Calu3 (cell line): ENCODE measurements around the gene NCAM2. TPM values are rescaled to one million over a fixed set of nuclear protein-coding genes. Genes with fewer than 3 reads are reported as not detected.

ENCODE experiments used
- BruUV-seq: library from RNA; stranded (reverse); fragments of 400-500 nt; replicated peaks from 2 replicates; lab custom pipeline; 2021; lab: Mats Ljungman, UMichigan
- CTCF ChIA-PET: fragments of 300-600 bp; sonication (Branson Sonifier 250); formaldehyde crosslinking; loops from one replicate; lab custom pipeline; 2022; ENCODE audit warnings: antibody characterized with exemption; lab: Charles Lee
- DNase-seq: peaks from one replicate; pipeline ENCODE4 v3.0.0; 2022
- H3K27ac Mint-ChIP-seq: one replicate; pipeline ENCODE4 v1.8.0; 2022; ENCODE audit warnings: mixed read lengths; ENCODE audit not compliant: unreplicated experiment
- H3K27me3 Mint-ChIP-seq: one replicate; pipeline ENCODE4 v1.8.0; 2022; ENCODE audit warnings: mixed read lengths; ENCODE audit not compliant: unreplicated experiment
- H3K36me3 Mint-ChIP-seq: one replicate; pipeline ENCODE4 v1.8.0; 2022; ENCODE audit warnings: mild to moderate bottlenecking, moderate library complexity, mixed read lengths; ENCODE audit not compliant: insufficient read depth, unreplicated experiment
- H3K4me1 Mint-ChIP-seq: one replicate; pipeline ENCODE4 v1.8.0; 2022; ENCODE audit warnings: mild to moderate bottlenecking, low read depth, mixed read lengths; ENCODE audit not compliant: unreplicated experiment
- H3K4me3 Mint-ChIP-seq: one replicate; pipeline ENCODE4 v1.8.0; 2022; ENCODE audit warnings: mild to moderate bottlenecking, low read depth, moderate library complexity, mixed read lengths; ENCODE audit not compliant: unreplicated experiment
- H3K9me3 Mint-ChIP-seq: one replicate; pipeline ENCODE4 v1.8.0; 2022; ENCODE audit warnings: low read depth, mixed read lengths; ENCODE audit not compliant: unreplicated experiment
- intact Hi-C: fragments of 100-400 bp; cut with micrococcal nuclease; formaldehyde crosslinking; loops from one replicate; pipeline ENCODE4 v1.10.0; 2022; ENCODE audit not compliant: unreplicated experiment
- total RNA-seq: library from RNA; stranded (reverse); gene quantifications from 2 replicates; pipeline ENCODE4 v1.2.3, GENCODE V29; 2022
- TF ChIP-seq, protein P1 (sequence below): fragments of 200-600 bp; IDR thresholded peaks from one replicate; pipeline ENCODE4 v1.8.0; 2022; ENCODE audit warnings: antibody characterized with exemption; ENCODE audit not compliant: unreplicated experiment

The NCAM2 gene
- total RNA-seq, 1 experiment from 2014 or later, result not detected

DNA sequence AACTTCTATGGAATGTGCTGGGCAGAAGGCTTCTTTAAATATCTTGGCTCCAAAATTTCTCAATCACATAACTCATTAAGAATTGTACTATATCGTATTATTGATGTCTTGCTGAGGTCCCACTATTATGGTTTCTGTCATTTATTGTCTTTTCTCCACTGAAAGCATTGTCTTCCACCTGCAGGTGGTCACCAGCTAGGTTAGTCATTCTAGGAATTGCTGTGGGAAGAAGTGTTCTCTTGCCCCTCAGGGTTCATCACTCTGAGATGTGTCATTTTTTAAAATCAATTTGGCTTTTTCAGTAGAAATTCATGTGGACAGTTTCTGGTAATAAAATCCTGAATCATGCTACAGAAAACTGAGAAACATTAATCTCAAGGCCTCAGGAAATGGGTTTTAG lies 66.1 kb downstream of the NCAM2 start:
- intact Hi-C loops, result no loop called here
- H3K27me3 Mint-ChIP-seq, result no peaks in the 10 kb centered on the region
- peaks cover 4% of the 10 kb centered on the region for H3K9me3 Mint-ChIP-seq
- H3K27ac Mint-ChIP-seq, result no peak overlapping the region
- CTCF ChIA-PET, result no interaction called here
- H3K4me1 Mint-ChIP-seq, result no peaks in the 10 kb centered on the region
- no peaks in the 10 kb centered on the region for H3K36me3 Mint-ChIP-seq
- no TSS peak for BruUV-seq
- H3K4me3 Mint-ChIP-seq, result no peak overlapping the region
- TF ChIP-seq, protein P1, sequence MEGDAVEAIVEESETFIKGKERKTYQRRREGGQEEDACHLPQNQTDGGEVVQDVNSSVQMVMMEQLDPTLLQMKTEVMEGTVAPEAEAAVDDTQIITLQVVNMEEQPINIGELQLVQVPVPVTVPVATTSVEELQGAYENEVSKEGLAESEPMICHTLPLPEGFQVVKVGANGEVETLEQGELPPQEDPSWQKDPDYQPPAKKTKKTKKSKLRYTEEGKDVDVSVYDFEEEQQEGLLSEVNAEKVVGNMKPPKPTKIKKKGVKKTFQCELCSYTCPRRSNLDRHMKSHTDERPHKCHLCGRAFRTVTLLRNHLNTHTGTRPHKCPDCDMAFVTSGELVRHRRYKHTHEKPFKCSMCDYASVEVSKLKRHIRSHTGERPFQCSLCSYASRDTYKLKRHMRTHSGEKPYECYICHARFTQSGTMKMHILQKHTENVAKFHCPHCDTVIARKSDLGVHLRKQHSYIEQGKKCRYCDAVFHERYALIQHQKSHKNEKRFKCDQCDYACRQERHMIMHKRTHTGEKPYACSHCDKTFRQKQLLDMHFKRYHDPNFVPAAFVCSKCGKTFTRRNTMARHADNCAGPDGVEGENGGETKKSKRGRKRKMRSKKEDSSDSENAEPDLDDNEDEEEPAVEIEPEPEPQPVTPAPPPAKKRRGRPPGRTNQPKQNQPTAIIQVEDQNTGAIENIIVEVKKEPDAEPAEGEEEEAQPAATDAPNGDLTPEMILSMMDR, result no peak
- no peak for DNase-seq

DNA sequence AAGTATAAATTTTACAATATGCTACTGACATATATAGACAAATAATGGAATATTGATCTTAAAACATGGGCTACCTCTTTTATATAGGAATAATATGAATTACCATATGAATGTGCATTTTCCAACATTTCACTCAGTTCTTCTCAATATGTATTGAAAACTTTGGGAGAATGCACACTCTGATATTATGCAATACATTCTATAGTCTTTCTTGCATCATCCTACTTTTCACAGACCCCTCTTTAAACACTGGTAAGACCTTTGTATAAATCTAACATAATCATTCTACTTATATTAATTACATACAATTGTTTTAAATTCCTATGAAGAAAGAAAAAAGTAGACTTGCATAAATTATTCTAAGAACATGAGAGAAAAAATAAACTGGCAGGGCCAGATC lies 69.2 kb downstream of the NCAM2 start:
- TF ChIP-seq, protein P1, result no peak
- no peak for DNase-seq
- H3K27ac Mint-ChIP-seq, result no peak overlapping the region
- CTCF ChIA-PET, result no interaction called here
- no peaks in the 10 kb centered on the region for H3K4me1 Mint-ChIP-seq
- H3K36me3 Mint-ChIP-seq, result no peaks in the 10 kb centered on the region
- intact Hi-C loops, result no loop called here
- no peaks in the 10 kb centered on the region for H3K27me3 Mint-ChIP-seq
- BruUV-seq, result no TSS peak
- peaks cover 3% of the 10 kb centered on the region for H3K9me3 Mint-ChIP-seq
- H3K4me3 Mint-ChIP-seq, result no peak overlapping the region

DNA sequence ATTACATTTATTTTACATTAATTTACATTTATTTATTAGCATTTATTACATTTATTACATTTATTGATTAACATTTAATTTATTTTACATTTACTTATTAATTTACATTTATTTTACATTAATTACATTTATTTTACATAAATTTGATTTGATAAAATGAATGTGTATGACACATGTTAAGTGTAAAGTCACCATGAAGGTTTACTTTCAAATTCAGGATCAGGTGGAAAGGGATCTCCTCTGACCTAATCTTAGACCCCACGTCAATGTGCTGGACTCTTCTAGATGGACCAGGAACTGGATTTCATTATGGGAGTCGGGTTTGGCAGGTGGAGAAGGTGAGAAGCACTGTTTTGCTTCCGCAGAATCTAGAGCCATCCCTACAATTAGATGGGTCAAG lies 76.1 kb downstream of the NCAM2 start:
- no peaks in the 10 kb centered on the region for H3K4me1 Mint-ChIP-seq
- no peak for DNase-seq
- H3K4me3 Mint-ChIP-seq, result no peak overlapping the region
- BruUV-seq, result no TSS peak
- H3K36me3 Mint-ChIP-seq, result no peaks in the 10 kb centered on the region
- intact Hi-C loops, result no loop called here
- H3K9me3 Mint-ChIP-seq, result peaks cover 8% of the 10 kb centered on the region
- no peak overlapping the region for H3K27ac Mint-ChIP-seq
- no peaks in the 10 kb centered on the region for H3K27me3 Mint-ChIP-seq
- CTCF ChIA-PET, result no interaction called here
- TF ChIP-seq, protein P1, result no peak

DNA sequence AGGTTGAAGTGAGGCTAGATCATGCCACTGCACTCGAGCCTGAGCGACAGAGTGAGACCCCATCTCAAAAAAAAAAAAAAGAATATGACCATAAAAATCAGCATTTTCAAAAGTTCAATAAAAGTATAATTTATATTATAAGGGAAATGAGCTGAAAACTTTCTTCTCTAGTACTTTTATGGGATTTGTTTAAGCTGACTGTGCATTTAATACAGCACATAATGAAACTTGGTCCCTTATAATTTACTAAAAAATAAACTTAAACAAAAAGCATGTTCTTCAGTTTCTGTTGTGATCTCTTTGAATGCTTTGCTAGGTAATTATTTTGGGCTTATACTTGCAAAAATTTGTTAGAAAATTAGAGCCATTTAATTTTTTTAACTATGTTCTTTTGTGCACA lies 77.8 kb downstream of the NCAM2 start:
- peaks cover 5% of the 10 kb centered on the region for H3K9me3 Mint-ChIP-seq
- no peaks in the 10 kb centered on the region for H3K4me1 Mint-ChIP-seq
- CTCF ChIA-PET, result no interaction called here
- DNase-seq, result no peak
- H3K27me3 Mint-ChIP-seq, result no peaks in the 10 kb centered on the region
- H3K27ac Mint-ChIP-seq, result no peak overlapping the region
- no peak overlapping the region for H3K4me3 Mint-ChIP-seq
- no peaks in the 10 kb centered on the region for H3K36me3 Mint-ChIP-seq
- TF ChIP-seq, protein P1, result no peak
- BruUV-seq, result no TSS peak
- intact Hi-C loops, result no loop called here

DNA sequence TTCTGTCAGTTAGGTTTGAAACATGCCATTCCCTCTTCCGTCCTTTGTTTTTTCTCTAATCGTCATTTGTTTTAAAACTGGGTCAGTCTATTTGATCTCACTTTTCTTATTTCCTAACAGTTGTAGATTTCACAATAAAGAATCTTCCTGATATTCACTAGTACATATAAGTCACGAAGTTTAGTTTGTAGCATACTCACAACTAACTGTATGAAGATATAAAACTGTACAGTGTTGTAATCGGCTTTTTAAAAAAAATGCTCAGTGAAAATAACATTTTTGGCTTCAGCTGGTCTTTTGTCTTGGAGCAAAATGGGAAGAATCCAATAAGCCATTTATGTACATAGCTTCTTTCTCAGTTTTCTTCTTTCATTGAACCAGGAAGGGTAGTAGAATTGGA lies 78.3 kb downstream of the NCAM2 start:
- Mint-ChIP-seq H3K27ac (no peak overlapping the region), H3K9me3 (peaks cover 5% of the 10 kb centered on the region), H3K27me3 (no peaks in the 10 kb centered on the region), H3K36me3 (no peaks in the 10 kb centered on the region), H3K4me3 (no peak overlapping the region), H3K4me1 (no peaks in the 10 kb centered on the region)
- BruUV-seq, result no TSS peak
- TF ChIP-seq, protein P1, result no peak
- intact Hi-C loops, result no loop called here
- no peak for DNase-seq
- CTCF ChIA-PET, result no interaction called here
